GM23338 (cell line): ENCODE data around the gene OOSP4A.
"Not testable (repeated sequence)": the region's sequence is repeated elsewhere in the genome, so short reads cannot be mapped to it uniquely, and the experiment has no call there.

Experiments
- CREB1 ChIP-seq: fragments of 250-450 bp; sonication (Bioruptor Pico); IDR thresholded peaks from 2 replicates; pipeline ENCODE4 v1.5.0; 2020; ENCODE audit warnings: low read depth, mild to moderate bottlenecking, moderate library complexity
- CTCF ChIP-seq, 2 experiments: fragments of 200-600 bp in 1 of 2; sonication (generic) in 1 of 2; conservative IDR thresholded peaks; 2 replicates each; pipeline versions ENCODE4 v1.5.1 to v1.6.1; 2016 to 2017; ENCODE audit warnings: antibody characterized with exemption in 2 of 2, low read depth in 2 of 2, mild to moderate bottlenecking in 2 of 2, moderate library complexity in 1 of 2
- ETS1 ChIP-seq: IDR thresholded peaks from 2 replicates; pipeline ENCODE4 v1.6.1; 2016; ENCODE audit warnings: antibody characterized with exemption
- EZH2 ChIP-seq: fragments of 200-600 bp; sonication (generic); IDR thresholded peaks from one replicate; pipeline ENCODE4 v1.8.0; 2017; ENCODE audit warnings: antibody characterized with exemption, mild to moderate bottlenecking, low read depth; ENCODE audit not compliant: unreplicated experiment
- EZH2phosphoT487 ChIP-seq: fragments of 200-600 bp; sonication (generic); IDR thresholded peaks from one replicate; pipeline ENCODE4 v1.8.1; 2018; ENCODE audit warnings: antibody characterized with exemption; ENCODE audit not compliant: unreplicated experiment
- POLR2AphosphoS5 ChIP-seq: IDR thresholded peaks from 2 replicates; pipeline ENCODE4 v1.6.1; 2016; ENCODE audit warnings: antibody characterized with exemption, low read depth
- STAT1 ChIP-seq: IDR thresholded peaks from one replicate; pipeline ENCODE4 v1.6.1; 2016; ENCODE audit warnings: antibody characterized with exemption; ENCODE audit not compliant: unreplicated experiment
- ZNF331 ChIP-seq: fragments of 250-450 bp; sonication (Bioruptor Pico); IDR thresholded peaks from 2 replicates; pipeline ENCODE4 v1.5.0; 2020; ENCODE audit warnings: low read depth, mild to moderate bottlenecking, moderate library complexity
- ZNF462 ChIP-seq: fragments of 250-450 bp; sonication (Bioruptor Pico); IDR thresholded peaks from 2 replicates; pipeline ENCODE4 v1.5.0; 2020; ENCODE audit warnings: mild to moderate bottlenecking, moderate library complexity
- TF ChIP-seq, protein P1 (sequence below): IDR thresholded peaks from one replicate; pipeline ENCODE4 v1.6.1; 2018; ENCODE audit warnings: antibody characterized with exemption; ENCODE audit not compliant: unreplicated experiment

DNA sequence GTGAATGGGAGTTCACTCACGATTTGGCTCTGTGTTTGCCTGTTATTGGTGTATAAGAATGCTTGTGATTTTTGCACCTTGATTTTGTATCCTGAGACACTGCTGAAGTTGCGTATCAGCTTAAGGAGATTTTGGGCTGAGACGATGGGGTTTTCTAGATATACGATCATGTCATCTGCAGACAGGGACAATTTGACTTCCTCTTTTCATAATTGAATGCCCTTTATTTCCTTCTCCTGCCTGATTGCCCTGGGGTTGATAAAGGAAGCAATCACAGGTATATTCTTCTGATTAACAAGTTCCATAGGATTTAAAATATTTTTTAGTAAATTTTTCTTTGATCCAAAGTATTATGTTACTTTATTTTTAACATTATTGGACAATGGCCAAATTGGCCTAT is 18.2 kb downstream of the OOSP4A start:
- not testable (repeated sequence) for TF ChIP-seq CTCF (conservative IDR thresholded peaks at IDR 0.05; ENCODE audit: low read depth in 2 of 2); CREB1; EZH2; POLR2AphosphoS5; EZH2phosphoT487; ZNF331 (CRISPR knock-in tag); ETS1; STAT1; ZNF462
- TF ChIP-seq, protein P1, sequence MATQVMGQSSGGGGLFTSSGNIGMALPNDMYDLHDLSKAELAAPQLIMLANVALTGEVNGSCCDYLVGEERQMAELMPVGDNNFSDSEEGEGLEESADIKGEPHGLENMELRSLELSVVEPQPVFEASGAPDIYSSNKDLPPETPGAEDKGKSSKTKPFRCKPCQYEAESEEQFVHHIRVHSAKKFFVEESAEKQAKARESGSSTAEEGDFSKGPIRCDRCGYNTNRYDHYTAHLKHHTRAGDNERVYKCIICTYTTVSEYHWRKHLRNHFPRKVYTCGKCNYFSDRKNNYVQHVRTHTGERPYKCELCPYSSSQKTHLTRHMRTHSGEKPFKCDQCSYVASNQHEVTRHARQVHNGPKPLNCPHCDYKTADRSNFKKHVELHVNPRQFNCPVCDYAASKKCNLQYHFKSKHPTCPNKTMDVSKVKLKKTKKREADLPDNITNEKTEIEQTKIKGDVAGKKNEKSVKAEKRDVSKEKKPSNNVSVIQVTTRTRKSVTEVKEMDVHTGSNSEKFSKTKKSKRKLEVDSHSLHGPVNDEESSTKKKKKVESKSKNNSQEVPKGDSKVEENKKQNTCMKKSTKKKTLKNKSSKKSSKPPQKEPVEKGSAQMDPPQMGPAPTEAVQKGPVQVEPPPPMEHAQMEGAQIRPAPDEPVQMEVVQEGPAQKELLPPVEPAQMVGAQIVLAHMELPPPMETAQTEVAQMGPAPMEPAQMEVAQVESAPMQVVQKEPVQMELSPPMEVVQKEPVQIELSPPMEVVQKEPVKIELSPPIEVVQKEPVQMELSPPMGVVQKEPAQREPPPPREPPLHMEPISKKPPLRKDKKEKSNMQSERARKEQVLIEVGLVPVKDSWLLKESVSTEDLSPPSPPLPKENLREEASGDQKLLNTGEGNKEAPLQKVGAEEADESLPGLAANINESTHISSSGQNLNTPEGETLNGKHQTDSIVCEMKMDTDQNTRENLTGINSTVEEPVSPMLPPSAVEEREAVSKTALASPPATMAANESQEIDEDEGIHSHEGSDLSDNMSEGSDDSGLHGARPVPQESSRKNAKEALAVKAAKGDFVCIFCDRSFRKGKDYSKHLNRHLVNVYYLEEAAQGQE: not testable (repeated sequence)
